Measurements from ENCODE around the gene SLC15A4. TPM values are rescaled to one million over a fixed set of nuclear protein-coding genes. Genes with fewer than 3 reads are reported as not detected.

Gene SLC15A4
- polyA plus RNA-seq, 2 of the 4 experiments (the other 2 are of a cell fraction) = 21.6 to 40.0 TPM

DNA sequence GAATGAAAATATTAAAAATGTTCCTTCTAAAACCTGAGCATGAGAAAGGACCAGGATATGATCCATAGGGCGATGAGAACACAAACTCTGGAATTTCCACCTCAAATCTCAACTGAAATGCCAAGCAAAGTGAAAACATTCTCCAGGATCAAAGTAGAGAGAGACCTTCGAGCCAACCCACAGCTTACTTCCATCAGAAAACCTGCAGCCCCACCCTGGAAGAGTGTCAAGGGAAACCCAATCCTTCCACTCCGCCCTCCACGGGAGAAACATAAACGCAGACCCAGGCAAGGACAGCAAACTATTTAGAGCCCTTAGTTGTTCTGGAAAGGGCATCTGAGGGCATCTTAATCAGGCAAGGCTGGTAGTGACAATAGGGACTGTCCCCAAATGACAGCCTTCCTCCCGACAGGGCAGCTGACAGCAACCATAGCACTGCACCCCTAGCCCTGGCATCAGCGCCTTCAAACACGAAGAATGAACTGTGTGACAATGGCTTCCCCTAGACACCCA, 21.8 kb downstream of the SLC15A4 start:
- FAIRE-seq (no peak), ATAC-seq (no peak), DNase-seq (ENCODE audit: low read depth in 1 of 2, low spot score in 1 of 2) (no peak)
- H3K4me2 ChIP-seq = no peak overlapping the region
- no peak for TF ChIP-seq HOXB5 (CRISPR knock-in tag; IDR thresholded peaks at IDR 0.05)
- TF ChIP-seq, protein P1, sequence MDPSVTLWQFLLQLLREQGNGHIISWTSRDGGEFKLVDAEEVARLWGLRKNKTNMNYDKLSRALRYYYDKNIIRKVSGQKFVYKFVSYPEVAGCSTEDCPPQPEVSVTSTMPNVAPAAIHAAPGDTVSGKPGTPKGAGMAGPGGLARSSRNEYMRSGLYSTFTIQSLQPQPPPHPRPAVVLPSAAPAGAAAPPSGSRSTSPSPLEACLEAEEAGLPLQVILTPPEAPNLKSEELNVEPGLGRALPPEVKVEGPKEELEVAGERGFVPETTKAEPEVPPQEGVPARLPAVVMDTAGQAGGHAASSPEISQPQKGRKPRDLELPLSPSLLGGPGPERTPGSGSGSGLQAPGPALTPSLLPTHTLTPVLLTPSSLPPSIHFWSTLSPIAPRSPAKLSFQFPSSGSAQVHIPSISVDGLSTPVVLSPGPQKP (IDR thresholded peaks at IDR 0.05; ENCODE audit: low read depth, low read length) = no peak
- no peak for TF ChIP-seq BHLHE40 (IDR thresholded peaks at IDR 0.05; ENCODE audit: low read depth, low read length)
- TF ChIP-seq HOXA7 (CRISPR knock-in tag; IDR thresholded peaks at IDR 0.05) = no peak
- no peak for TF ChIP-seq RFX5 (IDR thresholded peaks at IDR 0.05)
- TF ChIP-seq JUNB (IDR thresholded peaks at IDR 0.05) = no peak
- no peak for TF ChIP-seq KDM5A (IDR thresholded peaks at IDR 0.05)
- TF ChIP-seq TFCP2L1 (CRISPR knock-in tag; IDR thresholded peaks at IDR 0.05) = no peak
- no peak for TF ChIP-seq SMC3 (IDR thresholded peaks at IDR 0.05)
- no peak for TF ChIP-seq MAZ (IDR thresholded peaks at IDR 0.05; ENCODE audit: borderline replicate concordance, low read depth, low read length)
- no peak for TF ChIP-seq RARB (CRISPR knock-in tag; IDR thresholded peaks at IDR 0.05)
- TF ChIP-seq JUN (IDR thresholded peaks at IDR 0.05) = no peak
- TF ChIP-seq, protein P2, sequence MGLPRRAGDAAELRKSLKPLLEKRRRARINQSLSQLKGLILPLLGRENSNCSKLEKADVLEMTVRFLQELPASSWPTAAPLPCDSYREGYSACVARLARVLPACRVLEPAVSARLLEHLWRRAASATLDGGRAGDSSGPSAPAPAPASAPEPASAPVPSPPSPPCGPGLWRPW (IDR thresholded peaks at IDR 0.05) = no peak
- TF ChIP-seq RCOR1 (IDR thresholded peaks at IDR 0.05; ENCODE audit: low read depth, low read length) = no peak
- TF ChIP-seq ESRRA (IDR thresholded peaks at IDR 0.05; ENCODE audit: borderline replicate concordance, low read length) = no peak
- no peak for TF ChIP-seq EP300 (IDR thresholded peaks at IDR 0.05)
- TF ChIP-seq, protein P3, sequence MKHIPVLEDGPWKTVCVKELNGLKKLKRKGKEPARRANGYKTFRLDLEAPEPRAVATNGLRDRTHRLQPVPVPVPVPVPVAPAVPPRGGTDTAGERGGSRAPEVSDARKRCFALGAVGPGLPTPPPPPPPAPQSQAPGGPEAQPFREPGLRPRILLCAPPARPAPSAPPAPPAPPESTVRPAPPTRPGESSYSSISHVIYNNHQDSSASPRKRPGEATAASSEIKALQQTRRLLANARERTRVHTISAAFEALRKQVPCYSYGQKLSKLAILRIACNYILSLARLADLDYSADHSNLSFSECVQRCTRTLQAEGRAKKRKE (CRISPR knock-in tag; IDR thresholded peaks at IDR 0.05; ENCODE audit: low read depth) = no peak
- no peak overlapping the region for H3K4me3 ChIP-seq
- H3K9me3 ChIP-seq = peaks cover 7% of the 10 kb centered on the region; the same call in 2 of the 3 replicates
- POLR2A ChIA-PET = no interaction called here
- no peaks in the 10 kb centered on the region for H3K4me1 ChIP-seq
- CTCF ChIA-PET = no interaction called here
- 93% methylated on average over 8 of the region's 8 CpGs for WGBS (ENCODE audit: missing lambda C conversion rate)
- no peak overlapping the region for H3K27ac ChIP-seq

DNA sequence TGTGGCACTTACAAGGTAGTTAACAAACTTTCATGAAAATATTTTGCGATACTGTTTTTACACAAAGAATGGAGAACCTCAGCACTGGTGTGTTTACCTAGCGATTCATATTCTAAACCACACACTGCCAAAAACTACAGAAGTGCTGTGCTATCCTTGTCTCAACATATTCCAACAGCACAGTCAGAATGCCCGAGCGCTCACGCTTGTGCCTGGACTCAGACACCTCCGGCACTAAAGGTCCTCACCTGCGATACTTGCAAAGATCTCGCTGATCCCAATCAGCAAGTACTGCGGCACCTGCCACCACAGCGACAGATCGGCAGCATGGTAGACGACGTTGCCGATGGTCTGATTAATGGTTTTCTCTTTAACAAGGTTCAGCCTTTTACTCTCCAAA, 23.2 kb downstream of the SLC15A4 start:
- WGBS (ENCODE audit: missing lambda C conversion rate) = 93% methylated on average over 14 of the region's 14 CpGs
- ChIA-PET CTCF (no interaction called here), POLR2A (no interaction called here)
- Histone ChIP-seq H3K4me1 (no peaks in the 10 kb centered on the region), H3K4me2 (no peak overlapping the region), H3K27ac (no peak overlapping the region), H3K9me3 (peaks cover 7% of the 10 kb centered on the region; the same call in 2 of the 3 replicates), H3K4me3 (no peak overlapping the region)
- DNase-seq (ENCODE audit: low read depth in 1 of 2, low spot score in 1 of 2) = no peak
- no peak for TF ChIP-seq NR3C1 (IDR thresholded peaks at IDR 0.05)
- TF ChIP-seq, protein P1 (IDR thresholded peaks at IDR 0.05; ENCODE audit: low read depth, low read length) = no peak
- TF ChIP-seq, protein P3 (CRISPR knock-in tag; IDR thresholded peaks at IDR 0.05; ENCODE audit: low read depth) = no peak
- TF ChIP-seq NPAS2 (CRISPR knock-in tag; IDR thresholded peaks at IDR 0.05; ENCODE audit: borderline replicate concordance) = no peak
- no peak for TF ChIP-seq SMC3 (IDR thresholded peaks at IDR 0.05)
- no peak for TF ChIP-seq RCOR1 (IDR thresholded peaks at IDR 0.05; ENCODE audit: low read depth, low read length)
- TF ChIP-seq ESRRA (IDR thresholded peaks at IDR 0.05; ENCODE audit: borderline replicate concordance, low read length) = no peak
- TF ChIP-seq POLR2AphosphoS2 (conservative IDR thresholded peaks at IDR 0.05; ENCODE audit: low read length) = no peak
- TF ChIP-seq RAD21 (conservative IDR thresholded peaks at IDR 0.05 in 1 of 2, IDR thresholded peaks at IDR 0.05 in 1 of 2) = no peak
- TF ChIP-seq CHD4 (IDR thresholded peaks at IDR 0.05; ENCODE audit: borderline replicate concordance) = no peak
- no peak for TF ChIP-seq MYC (IDR thresholded peaks at IDR 0.05; ENCODE audit: borderline replicate concordance, low read length)
- TF ChIP-seq POLR2A (IDR thresholded peaks at IDR 0.05; ENCODE audit: low read length) = no peak
- TF ChIP-seq RNF2 (IDR thresholded peaks at IDR 0.05; ENCODE audit: borderline replicate concordance, low read depth) = no peak
- TF ChIP-seq FOSB (CRISPR knock-in tag; IDR thresholded peaks at IDR 0.05) = no peak
- TF ChIP-seq, protein P2 (IDR thresholded peaks at IDR 0.05) = no peak
- no peak for ATAC-seq
- no peak for FAIRE-seq
